ENCODE measurements around the gene TSPAN5.

The TSPAN5 gene

DNA sequence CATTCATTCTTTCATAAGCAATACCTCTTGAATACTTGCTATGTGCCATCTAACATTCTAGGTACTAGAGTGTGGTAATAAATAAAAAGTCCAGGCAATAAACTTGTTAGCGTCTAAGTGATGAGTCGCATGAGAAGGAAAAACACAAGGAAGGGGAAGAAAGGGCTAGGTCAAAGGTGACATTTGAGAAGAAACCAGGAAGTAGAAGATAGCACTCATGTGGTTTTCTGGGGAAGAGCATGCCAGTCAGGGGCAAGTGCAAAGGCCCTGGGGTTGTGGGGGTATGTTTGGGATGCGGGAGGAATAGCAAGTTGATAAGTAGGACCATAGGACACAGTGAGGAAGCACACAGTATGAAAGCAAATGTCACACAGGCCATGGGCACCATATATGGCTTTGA is 157.0 kb downstream of the TSPAN5 start:
- POLR2A ChIA-PET, result no interaction called here
- CTCF ChIA-PET, result no interaction called here

DNA sequence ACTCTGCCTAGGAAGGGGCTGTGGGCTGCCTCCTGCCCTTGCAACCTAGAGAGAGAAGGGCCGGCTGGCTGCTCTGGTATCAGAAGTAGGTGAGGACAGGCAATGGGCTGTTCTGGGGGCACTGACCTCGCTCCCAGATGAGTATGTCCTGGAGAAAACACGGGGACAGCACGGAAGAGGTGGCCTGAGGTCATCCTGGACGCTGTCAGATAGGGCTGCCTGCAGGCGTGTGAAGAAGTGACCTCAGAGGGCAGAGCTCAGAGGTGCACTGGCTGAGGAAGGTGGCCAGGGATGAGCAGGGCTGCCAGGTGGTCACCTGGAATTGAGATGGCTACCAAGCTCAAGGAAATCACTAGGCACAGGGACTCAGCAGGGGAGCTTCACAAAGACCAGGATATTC is 159.6 kb downstream of the TSPAN5 start:
- no peak overlapping the region for H3K27ac ChIP-seq (ENCODE audit: extremely low read depth, low read depth, low read length)
- ChIA-PET CTCF (no interaction called here), POLR2A (no interaction called here)
- no peaks in the 10 kb centered on the region for H3K4me1 ChIP-seq (ENCODE audit: control insufficient read depth, insufficient read depth, low read length)
- TF ChIP-seq SP3 (tag by site-specific recombination; IDR thresholded peaks at IDR 0.05), result no peak
- no peak for TF ChIP-seq ZNF670 (tag by site-specific recombination; IDR thresholded peaks at IDR 0.05; ENCODE audit: low read depth)
- TF ChIP-seq ZNF366 (tag by site-specific recombination; conservative IDR thresholded peaks at IDR 0.05), result no peak
- TF ChIP-seq, protein P1, sequence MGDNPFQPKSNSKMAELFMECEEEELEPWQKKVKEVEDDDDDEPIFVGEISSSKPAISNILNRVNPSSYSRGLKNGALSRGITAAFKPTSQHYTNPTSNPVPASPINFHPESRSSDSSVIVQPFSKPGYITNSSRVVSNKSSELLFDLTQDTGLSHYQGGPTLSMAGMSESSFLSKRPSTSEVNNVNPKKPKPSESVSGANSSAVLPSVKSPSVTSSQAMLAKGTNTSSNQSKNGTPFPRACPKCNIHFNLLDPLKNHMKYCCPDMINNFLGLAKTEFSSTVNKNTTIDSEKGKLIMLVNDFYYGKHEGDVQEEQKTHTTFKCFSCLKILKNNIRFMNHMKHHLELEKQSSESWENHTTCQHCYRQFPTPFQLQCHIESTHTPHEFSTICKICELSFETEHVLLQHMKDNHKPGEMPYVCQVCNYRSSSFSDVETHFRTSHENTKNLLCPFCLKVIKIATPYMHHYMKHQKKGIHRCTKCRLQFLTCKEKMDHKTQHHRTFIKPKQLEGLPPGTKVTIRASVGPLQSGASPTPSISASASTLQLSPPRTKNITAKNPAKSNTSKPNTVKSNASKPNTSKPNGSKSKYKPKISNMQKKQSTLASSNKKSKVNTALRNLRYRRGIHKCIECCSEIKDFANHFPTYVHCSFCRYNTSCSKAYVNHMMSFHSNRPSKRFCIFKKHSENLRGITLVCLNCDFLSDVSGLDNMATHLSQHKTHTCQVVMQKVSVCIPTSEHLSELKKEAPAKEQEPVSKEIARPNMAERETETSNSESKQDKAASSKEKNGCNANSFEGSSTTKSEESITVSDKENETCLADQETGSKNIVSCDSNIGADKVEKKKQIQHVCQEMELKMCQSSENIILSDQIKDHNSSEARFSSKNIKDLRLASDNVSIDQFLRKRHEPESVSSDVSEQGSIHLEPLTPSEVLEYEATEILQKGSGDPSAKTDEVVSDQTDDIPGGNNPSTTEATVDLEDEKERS (tag by site-specific recombination; IDR thresholded peaks at IDR 0.05), result no peak
- TF ChIP-seq YY2 (tag by site-specific recombination; IDR thresholded peaks at IDR 0.05), result no peak
- no peak for TF ChIP-seq ZNF777 (tag by site-specific recombination; IDR thresholded peaks at IDR 0.05; ENCODE audit: borderline replicate concordance)
- TF ChIP-seq KLF9 (tag by site-specific recombination; IDR thresholded peaks at IDR 0.05; ENCODE audit: low read depth), result no peak
- no peak for TF ChIP-seq OVOL3 (tag by site-specific recombination; IDR thresholded peaks at IDR 0.05)
- TF ChIP-seq, protein P2, sequence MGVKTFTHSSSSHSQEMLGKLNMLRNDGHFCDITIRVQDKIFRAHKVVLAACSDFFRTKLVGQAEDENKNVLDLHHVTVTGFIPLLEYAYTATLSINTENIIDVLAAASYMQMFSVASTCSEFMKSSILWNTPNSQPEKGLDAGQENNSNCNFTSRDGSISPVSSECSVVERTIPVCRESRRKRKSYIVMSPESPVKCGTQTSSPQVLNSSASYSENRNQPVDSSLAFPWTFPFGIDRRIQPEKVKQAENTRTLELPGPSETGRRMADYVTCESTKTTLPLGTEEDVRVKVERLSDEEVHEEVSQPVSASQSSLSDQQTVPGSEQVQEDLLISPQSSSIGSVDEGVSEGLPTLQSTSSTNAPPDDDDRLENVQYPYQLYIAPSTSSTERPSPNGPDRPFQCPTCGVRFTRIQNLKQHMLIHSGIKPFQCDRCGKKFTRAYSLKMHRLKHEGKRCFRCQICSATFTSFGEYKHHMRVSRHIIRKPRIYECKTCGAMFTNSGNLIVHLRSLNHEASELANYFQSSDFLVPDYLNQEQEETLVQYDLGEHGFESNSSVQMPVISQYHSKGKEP (tag by site-specific recombination; IDR thresholded peaks at IDR 0.05), result no peak
- no peak for TF ChIP-seq REPIN1 (tag by site-specific recombination; IDR thresholded peaks at IDR 0.05; ENCODE audit: low read depth)
- no peaks in the 10 kb centered on the region for H3K9me3 ChIP-seq (ENCODE audit: control insufficient read depth, insufficient read depth, low read depth, low read length)
- no peak overlapping the region for H3K4me3 ChIP-seq (ENCODE audit: low read depth, low read length)
- no peaks in the 10 kb centered on the region for H3K36me3 ChIP-seq (ENCODE audit: control insufficient read depth in 2 of 2, insufficient read depth in 1 of 2, low read length in 2 of 2)

More for the DNA sequence above, 157.0 kb downstream of the TSPAN5 start:
- H3K4me3 ChIP-seq (ENCODE audit: low read depth, low read length), result no peak overlapping the region
- no peak overlapping the region for H3K27ac ChIP-seq (ENCODE audit: extremely low read depth, low read depth, low read length)
- no peaks in the 10 kb centered on the region for H3K36me3 ChIP-seq (ENCODE audit: control insufficient read depth in 2 of 2, insufficient read depth in 1 of 2, low read length in 2 of 2)
- no peaks in the 10 kb centered on the region for H3K9me3 ChIP-seq (ENCODE audit: control insufficient read depth, insufficient read depth, low read depth, low read length)
- H3K4me1 ChIP-seq (ENCODE audit: control insufficient read depth, insufficient read depth, low read length), result no peaks in the 10 kb centered on the region
- TF ChIP-seq, protein P3, sequence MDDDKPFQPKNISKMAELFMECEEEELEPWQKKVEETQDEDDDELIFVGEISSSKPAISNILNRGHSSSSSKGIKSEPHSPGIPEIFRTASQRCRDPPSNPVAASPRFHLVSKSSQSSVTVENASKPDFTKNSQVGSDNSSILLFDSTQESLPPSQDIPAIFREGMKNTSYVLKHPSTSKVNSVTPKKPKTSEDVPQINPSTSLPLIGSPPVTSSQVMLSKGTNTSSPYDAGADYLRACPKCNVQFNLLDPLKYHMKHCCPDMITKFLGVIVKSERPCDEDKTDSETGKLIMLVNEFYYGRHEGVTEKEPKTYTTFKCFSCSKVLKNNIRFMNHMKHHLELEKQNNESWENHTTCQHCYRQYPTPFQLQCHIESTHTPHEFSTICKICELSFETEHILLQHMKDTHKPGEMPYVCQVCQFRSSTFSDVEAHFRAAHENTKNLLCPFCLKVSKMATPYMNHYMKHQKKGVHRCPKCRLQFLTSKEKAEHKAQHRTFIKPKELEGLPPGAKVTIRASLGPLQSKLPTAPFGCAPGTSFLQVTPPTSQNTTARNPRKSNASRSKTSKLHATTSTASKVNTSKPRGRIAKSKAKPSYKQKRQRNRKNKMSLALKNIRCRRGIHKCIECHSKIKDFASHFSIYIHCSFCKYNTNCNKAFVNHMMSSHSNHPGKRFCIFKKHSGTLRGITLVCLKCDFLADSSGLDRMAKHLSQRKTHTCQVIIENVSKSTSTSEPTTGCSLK (tag by site-specific recombination; IDR thresholded peaks at IDR 0.05), result no peak
- TF ChIP-seq YY1 (tag by site-specific recombination; IDR thresholded peaks at IDR 0.05) (no peak), ZNF843 (tag by site-specific recombination; IDR thresholded peaks at IDR 0.05) (no peak), ZNF214 (tag by site-specific recombination; IDR thresholded peaks at IDR 0.05; ENCODE audit: borderline replicate concordance) (no peak), ZNF623 (tag by site-specific recombination; IDR thresholded peaks at IDR 0.05) (peak; percentile 81)

DNA sequence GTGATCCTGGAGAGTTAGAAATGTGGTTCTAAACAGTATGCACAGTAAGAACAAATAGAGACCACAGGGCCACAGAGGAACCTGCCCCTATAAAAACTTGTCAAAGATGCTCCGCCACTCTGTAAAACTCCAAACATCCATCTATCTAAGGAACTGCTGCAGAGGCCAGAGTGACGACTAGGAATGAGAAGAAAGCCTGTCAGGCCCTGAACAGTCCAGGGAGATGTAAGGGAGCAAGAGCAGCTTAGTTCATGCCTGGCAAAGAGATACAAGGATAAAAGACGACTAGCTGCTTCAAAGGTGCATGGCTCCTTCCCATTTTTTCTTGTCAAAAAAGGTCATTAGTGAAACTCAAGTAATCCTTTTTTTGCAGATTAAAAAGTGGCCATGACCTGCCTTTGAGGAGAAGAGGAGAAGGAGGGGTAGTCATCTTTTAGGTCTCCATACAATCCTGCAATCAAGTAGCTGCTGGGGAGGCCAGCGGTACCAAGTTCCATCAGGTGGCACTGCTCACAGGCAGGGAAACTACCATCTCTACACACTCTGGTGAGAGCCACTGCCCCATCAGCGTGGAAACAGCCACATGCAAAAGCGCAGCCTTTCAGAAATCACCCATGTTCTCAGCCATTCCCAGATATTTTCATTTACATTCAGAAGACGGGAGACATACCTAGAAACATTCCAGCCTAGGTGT is 162.1 kb downstream of the TSPAN5 start:
- ChIA-PET POLR2A (no interaction called here), CTCF (no interaction called here)
- no peaks in the 10 kb centered on the region for H3K9me3 ChIP-seq (ENCODE audit: control insufficient read depth, insufficient read depth, low read depth, low read length)
- TF ChIP-seq ZIC2 (tag by site-specific recombination; IDR thresholded peaks at IDR 0.05) (peak; percentile 16; the same call in 1 of the 2 replicates), SALL2 (tag by site-specific recombination; IDR thresholded peaks at IDR 0.05; ENCODE audit: borderline replicate concordance) (no peak), ZNF292 (tag by site-specific recombination; IDR thresholded peaks at IDR 0.05; ENCODE audit: borderline replicate concordance, low read depth) (no peak)
- TF ChIP-seq, protein P4, sequence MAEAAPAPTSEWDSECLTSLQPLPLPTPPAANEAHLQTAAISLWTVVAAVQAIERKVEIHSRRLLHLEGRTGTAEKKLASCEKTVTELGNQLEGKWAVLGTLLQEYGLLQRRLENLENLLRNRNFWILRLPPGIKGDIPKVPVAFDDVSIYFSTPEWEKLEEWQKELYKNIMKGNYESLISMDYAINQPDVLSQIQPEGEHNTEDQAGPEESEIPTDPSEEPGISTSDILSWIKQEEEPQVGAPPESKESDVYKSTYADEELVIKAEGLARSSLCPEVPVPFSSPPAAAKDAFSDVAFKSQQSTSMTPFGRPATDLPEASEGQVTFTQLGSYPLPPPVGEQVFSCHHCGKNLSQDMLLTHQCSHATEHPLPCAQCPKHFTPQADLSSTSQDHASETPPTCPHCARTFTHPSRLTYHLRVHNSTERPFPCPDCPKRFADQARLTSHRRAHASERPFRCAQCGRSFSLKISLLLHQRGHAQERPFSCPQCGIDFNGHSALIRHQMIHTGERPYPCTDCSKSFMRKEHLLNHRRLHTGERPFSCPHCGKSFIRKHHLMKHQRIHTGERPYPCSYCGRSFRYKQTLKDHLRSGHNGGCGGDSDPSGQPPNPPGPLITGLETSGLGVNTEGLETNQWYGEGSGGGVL (tag by site-specific recombination; IDR thresholded peaks at IDR 0.05), result no peak
- H3K27ac ChIP-seq (ENCODE audit: extremely low read depth, low read depth, low read length), result no peak overlapping the region
- H3K36me3 ChIP-seq (ENCODE audit: control insufficient read depth in 2 of 2, insufficient read depth in 1 of 2, low read length in 2 of 2), result no peaks in the 10 kb centered on the region
- H3K4me1 ChIP-seq (ENCODE audit: control insufficient read depth, insufficient read depth, low read length), result no peaks in the 10 kb centered on the region
- H3K4me3 ChIP-seq (ENCODE audit: low read depth, low read length), result no peak overlapping the region

Measured in HEK293 (cell line).